ENCODE measurements around the gene ALDH6A1. TPM values are rescaled to one million over a fixed set of nuclear protein-coding genes. Genes with fewer than 3 reads are reported as not detected.
"Not testable (repeated sequence)": the region's sequence is repeated elsewhere in the genome, so short reads cannot be mapped to it uniquely, and the experiment has no call there.

Gene ALDH6A1
- total and polyA plus RNA-seq, 3 donors from 2014 or later, result 57.2 to 88.5 (median 84.2) TPM

GRCh38 chr14:74111395-74112216, 27.4 kb upstream of the ALDH6A1 start:
- not testable (repeated sequence) for H3K27ac ChIP-seq; H3K4me1 ChIP-seq; H3K27me3 ChIP-seq; H3K36me3 ChIP-seq (ENCODE audit: low read depth, missing control alignments); H3K9me3 ChIP-seq; H3K4me3 ChIP-seq; DNase-seq
- 87 to 91% methylated on average over 13 of the region's 13 CpGs for WGBS, 2 donors
- TF ChIP-seq, protein P1, sequence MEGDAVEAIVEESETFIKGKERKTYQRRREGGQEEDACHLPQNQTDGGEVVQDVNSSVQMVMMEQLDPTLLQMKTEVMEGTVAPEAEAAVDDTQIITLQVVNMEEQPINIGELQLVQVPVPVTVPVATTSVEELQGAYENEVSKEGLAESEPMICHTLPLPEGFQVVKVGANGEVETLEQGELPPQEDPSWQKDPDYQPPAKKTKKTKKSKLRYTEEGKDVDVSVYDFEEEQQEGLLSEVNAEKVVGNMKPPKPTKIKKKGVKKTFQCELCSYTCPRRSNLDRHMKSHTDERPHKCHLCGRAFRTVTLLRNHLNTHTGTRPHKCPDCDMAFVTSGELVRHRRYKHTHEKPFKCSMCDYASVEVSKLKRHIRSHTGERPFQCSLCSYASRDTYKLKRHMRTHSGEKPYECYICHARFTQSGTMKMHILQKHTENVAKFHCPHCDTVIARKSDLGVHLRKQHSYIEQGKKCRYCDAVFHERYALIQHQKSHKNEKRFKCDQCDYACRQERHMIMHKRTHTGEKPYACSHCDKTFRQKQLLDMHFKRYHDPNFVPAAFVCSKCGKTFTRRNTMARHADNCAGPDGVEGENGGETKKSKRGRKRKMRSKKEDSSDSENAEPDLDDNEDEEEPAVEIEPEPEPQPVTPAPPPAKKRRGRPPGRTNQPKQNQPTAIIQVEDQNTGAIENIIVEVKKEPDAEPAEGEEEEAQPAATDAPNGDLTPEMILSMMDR (IDR thresholded peaks at IDR 0.05), result peak in 1 of 3 experiments; percentile 38
- intact Hi-C loops (cut with DNase I; ENCODE audit: low total_unique reads), result loop anchor here (10.0 kb wide), 1 partner anchor 143 kb away; no protein-coding TSS in a partner anchor

- intact Hi-C loops (cut with DNase I; ENCODE audit: low total_unique reads), result no loop called here
- DNase-seq, result no peak
- Histone ChIP-seq H3K27ac (no peak overlapping the region), H3K4me1 (no peaks in the 10 kb centered on the region), H3K36me3 (ENCODE audit: low read depth, missing control alignments) (no peaks in the 10 kb centered on the region), H3K9me3 (no peaks in the 10 kb centered on the region), H3K27me3 (no peaks in the 10 kb centered on the region), H3K4me3 (no peak overlapping the region)
- TF ChIP-seq, protein P1 (IDR thresholded peaks at IDR 0.05), result no peak
- TF ChIP-seq POLR2A (IDR thresholded peaks at IDR 0.05), result no peak
- WGBS, 2 donors, result 79 to 81% methylated on average over 1 of the region's 1 CpG
These were observed 25.1 kb upstream of the ALDH6A1 start for GRCh38 chr14:74109369-74109768.

DNA sequence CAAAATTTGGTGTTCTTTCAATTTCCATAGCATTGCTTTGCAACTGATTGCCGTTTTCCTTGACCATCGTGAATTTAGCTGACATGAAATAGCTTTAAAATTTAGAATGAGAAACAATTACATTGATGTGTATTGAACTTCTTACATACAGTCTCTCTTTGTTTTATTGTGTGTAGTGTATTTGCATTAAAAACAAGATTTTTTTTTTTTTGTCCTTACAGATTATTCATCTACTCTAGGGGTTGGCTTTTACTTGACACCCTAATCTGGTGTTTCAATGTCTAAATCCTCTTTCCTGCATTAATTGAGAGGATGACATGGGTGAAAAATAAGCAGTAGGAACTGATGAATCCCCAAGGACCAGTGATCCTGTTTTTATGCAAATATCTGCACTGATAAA, 21.1 kb upstream of the ALDH6A1 start:
- H3K36me3 ChIP-seq (ENCODE audit: low read depth, missing control alignments), result no peaks in the 10 kb centered on the region
- H3K27ac ChIP-seq, result no peak overlapping the region
- no peaks in the 10 kb centered on the region for H3K9me3 ChIP-seq
- no peak overlapping the region for H3K4me3 ChIP-seq
- intact Hi-C loops (cut with DNase I; ENCODE audit: low total_unique reads), result no loop called here
- H3K27me3 ChIP-seq, result no peaks in the 10 kb centered on the region
- TF ChIP-seq, protein P1 (IDR thresholded peaks at IDR 0.05), result no peak
- no peak for TF ChIP-seq POLR2A (IDR thresholded peaks at IDR 0.05)
- 87 to 96% methylated on average over 2 of the region's 2 CpGs for WGBS, 2 donors
- no peaks in the 10 kb centered on the region for H3K4me1 ChIP-seq
- no peak for DNase-seq

- no peak for DNase-seq
- Histone ChIP-seq H3K4me3 (no peak overlapping the region), H3K9me3 (no peaks in the 10 kb centered on the region), H3K27ac (no peak overlapping the region), H3K36me3 (ENCODE audit: low read depth, missing control alignments) (no peaks in the 10 kb centered on the region), H3K27me3 (no peaks in the 10 kb centered on the region), H3K4me1 (peaks cover 6% of the 10 kb centered on the region)
- 94 to 96% methylated on average over 8 of the region's 8 CpGs for WGBS, 2 donors
- TF ChIP-seq POLR2A (IDR thresholded peaks at IDR 0.05), result no peak
- TF ChIP-seq, protein P1 (IDR thresholded peaks at IDR 0.05), result no peak
- intact Hi-C loops (cut with DNase I; ENCODE audit: low total_unique reads), result no loop called here
These were observed 5.2 kb upstream of the ALDH6A1 start for GRCh38 chr14:74089251-74090020.

All from testis (tissue), 3 donors.